KMS-11 (cell line): ENCODE results near the gene INPP5B.

Experiments used
- H2AFZ ChIP-seq: fragments of 200-600 bp; sonication (generic); 2 replicates; pipeline ENCODE4 v1.6.1; 2016; ENCODE audit warnings: antibody characterized with exemption, mixed run types, low read depth
- H3K27ac ChIP-seq: fragments of 200-600 bp; sonication (generic); 2 replicates; pipeline ENCODE4 v1.6.1; 2016; ENCODE audit warnings: mild to moderate bottlenecking, mixed run types
- H3K27me3 ChIP-seq: fragments of 200-600 bp; sonication (generic); 2 replicates; pipeline ENCODE4 v1.6.1; 2017; ENCODE audit warnings: mild to moderate bottlenecking, low read depth, mixed run types, moderate library complexity; ENCODE audit not compliant: insufficient read depth
- H3K36me3 ChIP-seq: fragments of 200-600 bp; sonication (generic); 2 replicates; pipeline ENCODE4 v1.6.1; 2017; ENCODE audit warnings: mild to moderate bottlenecking, mixed run types; ENCODE audit not compliant: insufficient read depth
- H3K4me1 ChIP-seq: fragments of 200-600 bp; sonication (generic); 2 replicates; pipeline ENCODE4 v1.6.1; 2016; ENCODE audit warnings: mild to moderate bottlenecking, low read depth, mixed run types; ENCODE audit not compliant: poor library complexity, severe bottlenecking
- H3K4me2 ChIP-seq: fragments of 200-600 bp; sonication (generic); 2 replicates; pipeline ENCODE4 v1.7.0; 2016; ENCODE audit warnings: mild to moderate bottlenecking, mixed run types
- H3K4me3 ChIP-seq: fragments of 200-600 bp; sonication (generic); IDR thresholded peaks from 2 replicates; pipeline ENCODE4 v1.6.1; 2017; ENCODE audit warnings: low read depth, low read length, mixed read lengths; ENCODE audit not compliant: insufficient read depth
- H3K79me2 ChIP-seq: fragments of 200-600 bp; sonication (generic); 2 replicates; pipeline ENCODE4 v1.6.1; 2016; ENCODE audit warnings: low read depth, mixed run types; ENCODE audit not compliant: insufficient read depth
- H3K9ac ChIP-seq: fragments of 200-600 bp; sonication (generic); 2 replicates; pipeline ENCODE4 v1.6.1; 2016; ENCODE audit warnings: mild to moderate bottlenecking, mixed run types
- H4K20me1 ChIP-seq: fragments of 200-600 bp; sonication (generic); 2 replicates; pipeline ENCODE4 v1.6.1; 2016; ENCODE audit warnings: mild to moderate bottlenecking, mixed run types; ENCODE audit not compliant: insufficient read depth
- TF ChIP-seq, protein P1 (sequence below): fragments of 200-600 bp; sonication (generic); conservative IDR thresholded peaks from 2 replicates; pipeline ENCODE4 v1.6.1; 2017; ENCODE audit warnings: low read depth, mild to moderate bottlenecking, antibody characterized with exemption, low read length, moderate library complexity, mixed read lengths

INPP5B gene

DNA sequence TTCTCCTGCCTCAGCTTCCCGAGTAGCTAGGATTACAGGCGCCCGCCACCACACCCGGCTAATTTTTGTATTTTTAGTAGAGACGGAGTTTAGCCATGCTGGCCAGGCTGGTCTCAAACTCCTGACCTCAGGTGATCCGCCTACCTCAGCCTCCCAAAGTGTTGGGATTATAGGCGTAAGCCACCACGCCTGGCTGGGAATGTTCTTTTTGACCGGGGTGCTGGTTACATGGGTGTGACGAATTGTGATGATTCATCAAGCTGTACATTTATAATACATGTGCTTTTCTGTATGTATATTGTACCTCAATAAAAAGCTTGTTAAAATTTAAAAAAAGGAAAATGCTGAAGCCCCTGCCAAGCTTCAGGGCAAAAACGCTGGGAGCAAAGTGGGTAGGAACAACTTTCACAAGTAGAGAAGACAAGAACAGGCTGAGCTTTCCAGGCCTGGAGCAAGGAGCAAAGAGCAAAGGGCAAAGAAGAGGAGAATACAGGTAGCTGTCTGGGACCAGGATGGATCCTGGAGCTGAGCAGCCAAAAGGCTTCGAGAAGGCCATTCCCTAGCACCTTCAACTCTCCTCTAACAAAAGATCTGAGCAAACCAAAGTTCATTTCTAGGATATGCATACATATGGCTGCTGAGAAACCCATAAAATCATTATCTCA is 118.3 kb downstream of the INPP5B start:
- Histone ChIP-seq H3K27ac (no peak overlapping the region), H3K4me2 (no peak overlapping the region), H3K4me1 (no peaks in the 10 kb centered on the region), H4K20me1 (no peaks in the 10 kb centered on the region), H2AFZ (no peak overlapping the region), H3K79me2 (no peaks in the 10 kb centered on the region), H3K9ac (no peak overlapping the region), H3K27me3 (no peaks in the 10 kb centered on the region), H3K4me3 (no peak overlapping the region), H3K36me3 (peaks cover 5% of the 10 kb centered on the region; the same call in 1 of the 2 replicates)
- TF ChIP-seq, protein P1, sequence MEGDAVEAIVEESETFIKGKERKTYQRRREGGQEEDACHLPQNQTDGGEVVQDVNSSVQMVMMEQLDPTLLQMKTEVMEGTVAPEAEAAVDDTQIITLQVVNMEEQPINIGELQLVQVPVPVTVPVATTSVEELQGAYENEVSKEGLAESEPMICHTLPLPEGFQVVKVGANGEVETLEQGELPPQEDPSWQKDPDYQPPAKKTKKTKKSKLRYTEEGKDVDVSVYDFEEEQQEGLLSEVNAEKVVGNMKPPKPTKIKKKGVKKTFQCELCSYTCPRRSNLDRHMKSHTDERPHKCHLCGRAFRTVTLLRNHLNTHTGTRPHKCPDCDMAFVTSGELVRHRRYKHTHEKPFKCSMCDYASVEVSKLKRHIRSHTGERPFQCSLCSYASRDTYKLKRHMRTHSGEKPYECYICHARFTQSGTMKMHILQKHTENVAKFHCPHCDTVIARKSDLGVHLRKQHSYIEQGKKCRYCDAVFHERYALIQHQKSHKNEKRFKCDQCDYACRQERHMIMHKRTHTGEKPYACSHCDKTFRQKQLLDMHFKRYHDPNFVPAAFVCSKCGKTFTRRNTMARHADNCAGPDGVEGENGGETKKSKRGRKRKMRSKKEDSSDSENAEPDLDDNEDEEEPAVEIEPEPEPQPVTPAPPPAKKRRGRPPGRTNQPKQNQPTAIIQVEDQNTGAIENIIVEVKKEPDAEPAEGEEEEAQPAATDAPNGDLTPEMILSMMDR: no peak

DNA sequence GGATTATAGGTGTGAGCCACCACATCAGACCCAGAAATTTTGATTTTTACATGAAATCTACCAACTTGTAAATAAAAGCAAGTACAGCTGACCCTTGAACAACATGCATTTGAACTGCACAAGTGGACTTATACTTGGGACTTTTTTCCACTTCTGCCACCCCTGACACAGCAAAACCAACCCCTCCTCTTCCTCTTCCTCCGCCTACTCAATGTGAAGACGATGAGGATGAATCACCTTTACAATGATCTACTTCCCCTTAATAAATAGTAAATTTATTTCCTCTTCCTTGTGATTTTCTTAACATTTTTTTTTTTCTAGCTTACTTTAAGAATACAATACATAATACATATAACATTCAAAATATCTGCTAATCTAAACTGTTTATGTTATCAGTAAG is 121.3 kb downstream of the INPP5B start:
- H2AFZ ChIP-seq: no peak overlapping the region
- H3K79me2 ChIP-seq: no peaks in the 10 kb centered on the region
- H3K27ac ChIP-seq: no peak overlapping the region
- H3K4me3 ChIP-seq: no peak overlapping the region
- H3K27me3 ChIP-seq: no peaks in the 10 kb centered on the region
- TF ChIP-seq, protein P1: no peak
- no peaks in the 10 kb centered on the region for H4K20me1 ChIP-seq
- H3K4me1 ChIP-seq: no peaks in the 10 kb centered on the region
- H3K4me2 ChIP-seq: no peak overlapping the region
- H3K9ac ChIP-seq: no peak overlapping the region
- H3K36me3 ChIP-seq: no peaks in the 10 kb centered on the region; the same call in 1 of the 2 replicates

GRCh38 chr1:37824001-37824400 is 122.9 kb downstream of the INPP5B start:
- TF ChIP-seq, protein P1: no peak
- H3K4me1 ChIP-seq: no peaks in the 10 kb centered on the region
- no peak overlapping the region for H3K4me3 ChIP-seq
- no peak overlapping the region for H3K4me2 ChIP-seq
- no peak overlapping the region for H3K27ac ChIP-seq
- H4K20me1 ChIP-seq: no peaks in the 10 kb centered on the region
- no peaks in the 10 kb centered on the region for H3K27me3 ChIP-seq
- H2AFZ ChIP-seq: no peak overlapping the region
- H3K79me2 ChIP-seq: no peaks in the 10 kb centered on the region
- H3K9ac ChIP-seq: no peak overlapping the region
- peaks cover 3% of the 10 kb centered on the region; the same call in 1 of the 2 replicates for H3K36me3 ChIP-seq

- H4K20me1 ChIP-seq: no peaks in the 10 kb centered on the region
- H2AFZ ChIP-seq: no peak overlapping the region
- H3K27ac ChIP-seq: no peak overlapping the region
- H3K79me2 ChIP-seq: no peaks in the 10 kb centered on the region
- H3K36me3 ChIP-seq: peaks cover 3% of the 10 kb centered on the region; the same call in 1 of the 2 replicates
- no peaks in the 10 kb centered on the region for H3K4me1 ChIP-seq
- H3K4me3 ChIP-seq: no peak overlapping the region
- no peak overlapping the region for H3K9ac ChIP-seq
- no peaks in the 10 kb centered on the region for H3K27me3 ChIP-seq
- H3K4me2 ChIP-seq: no peak overlapping the region
- TF ChIP-seq, protein P1: no peak
These were observed 123.7 kb downstream of the INPP5B start for GRCh38 chr1:37822906-37823815.
